Epithelial cell of esophagus (primary cell): ENCODE data around the gene GBE1.
A peak's percentile ranks its signal among the peaks of the same experiment; 100 is the strongest.

Experiments used
- DNase-seq: peaks from one replicate; pipeline ENCODE4 v3.0.0; 2010; ENCODE audit warnings: low read depth
- H3K4me3 ChIP-seq: 2 replicates; pipeline ENCODE4 v1.5.1; 2011; ENCODE audit warnings: mild to moderate bottlenecking, low read length, control low read depth
- TF ChIP-seq, protein P1 (sequence below): IDR thresholded peaks from 2 replicates; pipeline ENCODE4 v1.5.1; 2011; ENCODE audit warnings: low read depth, mild to moderate bottlenecking, low read length, control low read depth, inconsistent platforms; ENCODE audit not compliant: insufficient read depth; ENCODE audit errors: missing control alignments

Gene GBE1

DNA sequence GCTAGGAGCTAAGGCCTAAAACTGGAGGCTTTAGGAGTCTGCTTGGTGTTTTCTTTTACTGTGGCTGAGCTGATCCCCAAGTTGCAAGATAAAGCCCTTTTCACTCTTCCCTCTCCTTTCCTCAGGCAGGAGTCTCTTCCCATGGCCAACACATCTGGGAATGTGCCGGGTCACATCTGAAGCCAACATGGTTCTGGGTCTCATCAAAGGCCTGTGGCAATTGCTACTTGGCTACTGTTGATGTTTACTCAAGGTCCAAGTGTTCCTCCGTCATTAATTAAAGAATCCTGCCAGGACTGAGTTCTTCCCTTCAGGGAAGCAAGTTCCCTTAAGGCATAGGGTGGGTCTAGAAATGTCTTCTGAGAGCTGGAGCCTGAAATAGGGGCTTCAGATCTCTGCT lies 230.2 kb downstream of the GBE1 start:
- H3K4me3 ChIP-seq: no peak overlapping the region
- TF ChIP-seq, protein P1, sequence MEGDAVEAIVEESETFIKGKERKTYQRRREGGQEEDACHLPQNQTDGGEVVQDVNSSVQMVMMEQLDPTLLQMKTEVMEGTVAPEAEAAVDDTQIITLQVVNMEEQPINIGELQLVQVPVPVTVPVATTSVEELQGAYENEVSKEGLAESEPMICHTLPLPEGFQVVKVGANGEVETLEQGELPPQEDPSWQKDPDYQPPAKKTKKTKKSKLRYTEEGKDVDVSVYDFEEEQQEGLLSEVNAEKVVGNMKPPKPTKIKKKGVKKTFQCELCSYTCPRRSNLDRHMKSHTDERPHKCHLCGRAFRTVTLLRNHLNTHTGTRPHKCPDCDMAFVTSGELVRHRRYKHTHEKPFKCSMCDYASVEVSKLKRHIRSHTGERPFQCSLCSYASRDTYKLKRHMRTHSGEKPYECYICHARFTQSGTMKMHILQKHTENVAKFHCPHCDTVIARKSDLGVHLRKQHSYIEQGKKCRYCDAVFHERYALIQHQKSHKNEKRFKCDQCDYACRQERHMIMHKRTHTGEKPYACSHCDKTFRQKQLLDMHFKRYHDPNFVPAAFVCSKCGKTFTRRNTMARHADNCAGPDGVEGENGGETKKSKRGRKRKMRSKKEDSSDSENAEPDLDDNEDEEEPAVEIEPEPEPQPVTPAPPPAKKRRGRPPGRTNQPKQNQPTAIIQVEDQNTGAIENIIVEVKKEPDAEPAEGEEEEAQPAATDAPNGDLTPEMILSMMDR: no peak
- DNase-seq: no peak

DNA sequence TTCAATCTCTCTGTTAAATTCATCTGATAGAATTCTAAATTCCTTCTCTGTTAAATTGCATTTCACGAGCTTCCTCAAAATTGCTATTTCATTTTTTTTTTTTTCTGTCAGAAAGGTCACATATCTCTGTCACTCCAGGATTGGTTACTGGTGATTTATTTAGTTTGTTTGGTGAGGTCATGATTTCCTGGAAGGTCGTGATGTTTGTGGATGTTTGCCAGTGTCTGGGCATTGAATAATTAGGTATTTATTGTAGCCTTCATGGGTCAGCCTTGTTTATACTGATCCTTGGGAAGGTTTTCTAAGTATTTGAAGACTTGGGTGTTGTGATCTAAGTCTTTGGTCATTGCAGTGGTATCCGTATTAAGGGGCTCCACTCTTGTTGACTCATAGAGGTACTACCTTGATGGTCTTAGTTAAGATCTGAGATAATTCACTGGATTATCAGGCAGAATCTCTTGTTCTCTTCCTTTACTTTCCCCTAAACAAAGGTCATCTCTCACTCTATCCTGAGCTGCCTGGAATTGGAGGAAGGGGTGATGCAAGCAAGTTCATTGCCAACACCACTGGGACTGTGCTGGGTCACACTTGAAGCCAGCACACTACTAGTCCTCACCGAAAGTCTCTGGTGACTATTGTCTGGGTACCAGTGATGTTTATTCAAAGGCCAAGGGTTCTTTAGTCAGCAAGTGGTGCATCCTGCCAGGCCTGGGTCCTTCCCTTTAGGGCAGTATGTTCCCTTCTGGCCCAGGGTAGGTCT lies 231.1 kb downstream of the GBE1 start:
- no peak for DNase-seq
- TF ChIP-seq, protein P1: no peak
- H3K4me3 ChIP-seq: no peak overlapping the region

DNA sequence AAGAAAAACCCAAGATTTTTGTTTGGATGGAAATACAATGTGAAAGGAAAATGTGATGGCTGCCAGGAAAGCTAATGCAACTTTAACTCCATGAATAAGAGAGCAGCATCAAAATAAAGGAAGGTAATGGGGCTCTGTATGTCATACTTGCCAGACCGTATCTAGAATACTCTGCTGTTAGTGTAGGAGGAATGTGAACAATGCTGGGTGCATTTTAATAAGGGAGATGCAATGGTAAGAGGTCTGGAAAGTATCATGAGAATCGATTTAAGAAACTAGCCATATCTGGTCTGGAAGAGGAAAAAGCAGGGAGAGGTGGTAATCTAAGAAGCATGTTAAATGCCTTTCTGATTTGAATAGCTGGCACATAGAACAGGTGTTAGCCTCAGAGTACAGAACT lies 239.6 kb downstream of the GBE1 start:
- DNase-seq: no peak
- TF ChIP-seq, protein P1: no peak
- H3K4me3 ChIP-seq: no peak overlapping the region

DNA sequence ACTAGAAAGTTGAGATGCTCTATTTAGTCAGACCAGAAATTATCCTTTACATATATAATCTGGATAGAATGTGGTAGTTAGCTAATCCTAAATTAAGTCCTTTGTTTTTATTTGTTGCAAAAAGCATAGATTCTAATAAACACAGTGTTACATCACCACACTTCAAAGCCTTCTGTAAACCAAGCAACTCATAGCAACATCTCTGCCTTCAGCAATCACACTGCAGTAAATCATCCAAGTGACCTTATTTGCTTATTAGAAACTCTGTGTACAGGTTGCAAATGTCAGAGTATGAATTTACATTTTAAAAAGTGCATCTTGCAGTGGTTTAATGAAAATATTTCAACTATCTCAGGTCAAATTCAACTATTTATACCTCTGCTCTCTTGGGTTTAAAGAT lies 242.5 kb downstream of the GBE1 start:
- TF ChIP-seq, protein P1: no peak
- no peak for DNase-seq
- no peak overlapping the region for H3K4me3 ChIP-seq

DNA sequence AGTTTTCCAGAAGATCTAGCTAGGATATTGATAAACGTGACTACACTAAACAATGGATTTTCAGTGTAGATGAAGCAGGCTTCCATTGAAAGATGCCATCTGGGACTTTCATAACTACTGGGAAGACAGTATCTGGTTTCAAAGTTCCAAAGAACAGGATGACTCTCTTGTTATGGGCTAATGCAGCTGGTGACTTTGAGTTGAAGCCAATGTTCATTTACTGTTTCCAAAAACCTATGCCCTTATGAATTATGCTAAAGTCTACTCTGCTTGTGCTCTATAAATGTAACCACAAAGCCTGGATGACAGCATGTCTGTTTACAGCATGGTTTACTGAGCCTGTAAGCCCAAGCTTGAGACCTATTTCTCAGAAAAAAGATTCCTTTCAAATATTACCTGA lies 245.4 kb downstream of the GBE1 start:
- TF ChIP-seq, protein P1: no peak
- no peak for DNase-seq
- H3K4me3 ChIP-seq: no peak overlapping the region

DNA sequence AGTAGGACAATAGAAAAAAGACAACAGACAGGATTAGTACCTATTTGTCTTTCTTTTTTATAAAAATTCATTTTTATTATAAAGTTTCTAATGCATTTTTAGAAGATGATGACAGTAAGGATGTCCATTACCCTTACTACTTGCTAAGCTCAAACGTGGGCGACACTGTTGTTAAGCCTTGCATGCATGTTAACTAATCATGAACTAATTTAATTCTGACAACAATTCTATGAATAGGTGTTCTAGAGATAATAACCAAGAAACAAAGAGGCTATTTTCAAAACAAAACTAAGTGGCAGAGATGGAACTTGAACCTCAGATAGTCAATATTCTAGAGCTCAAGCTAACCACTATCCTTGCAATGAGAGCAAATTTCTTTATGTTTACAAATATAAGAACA lies 247.9 kb downstream of the GBE1 start:
- H3K4me3 ChIP-seq: no peak overlapping the region
- TF ChIP-seq, protein P1: no peak
- no peak for DNase-seq

DNA sequence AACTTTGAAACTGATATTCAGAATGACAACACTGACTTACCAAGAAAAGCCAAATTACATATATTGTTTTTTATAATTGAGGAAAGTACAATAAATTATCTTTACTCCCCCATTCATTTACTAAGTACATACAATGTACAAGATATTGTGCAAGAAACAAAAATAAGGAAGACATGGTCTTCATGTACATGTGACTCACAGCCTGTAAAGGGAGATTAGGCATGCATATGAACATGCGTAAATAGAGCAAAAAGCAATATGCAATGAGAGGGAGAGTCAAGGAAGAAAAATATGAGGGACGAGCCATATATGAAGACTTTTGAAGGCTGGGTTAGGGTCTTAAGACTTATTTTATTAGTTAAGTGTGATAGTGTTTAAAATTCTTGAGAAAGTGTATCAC lies 258.4 kb downstream of the GBE1 start:
- H3K4me3 ChIP-seq: no peak overlapping the region
- TF ChIP-seq, protein P1: no peak
- DNase-seq: peak; percentile 14
